ENCODE measurements around the gene MIER3.
A peak's percentile ranks its signal among the peaks of the same experiment; 100 is the strongest.

The MIER3 gene

DNA sequence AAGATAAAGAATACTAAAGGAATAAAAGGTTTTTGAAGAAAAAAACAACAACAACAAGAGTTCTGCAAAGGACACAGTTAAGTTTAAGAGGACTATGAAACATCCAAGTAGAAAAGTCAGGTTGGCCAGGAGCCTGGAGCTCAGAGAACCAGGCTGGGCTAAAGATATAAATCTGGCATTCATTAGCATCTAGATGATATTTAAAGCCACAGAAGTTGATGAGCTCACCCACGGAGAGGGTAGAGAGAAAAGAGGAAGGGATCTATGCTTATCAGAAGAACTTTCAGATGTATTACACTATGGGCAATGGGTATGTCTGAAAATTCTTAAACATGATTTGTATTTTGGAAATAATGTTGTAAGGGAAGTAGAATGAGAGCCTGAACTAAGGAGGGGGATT, 9.9 kb downstream of the MIER3 start:
- Histone ChIP-seq H3K36me3 (ENCODE audit: insufficient read depth, low read length) (peaks cover 22% of the 10 kb centered on the region), H3K4me1 (ENCODE audit: insufficient read depth, low read length) (no peaks in the 10 kb centered on the region)

GRCh38 chr5:56938858-56939257, 13.1 kb downstream of the MIER3 start:
- Histone ChIP-seq H3K9me3 (ENCODE audit: control insufficient read depth, insufficient read depth, low read length) (no peaks in the 10 kb centered on the region), H3K36me3 (ENCODE audit: insufficient read depth, low read length) (peaks cover 36% of the 10 kb centered on the region), H3K9ac (ENCODE audit: low read depth, low read length) (no peak overlapping the region), H3K4me1 (ENCODE audit: insufficient read depth, low read length) (no peaks in the 10 kb centered on the region)

More for the DNA sequence above, 9.9 kb downstream of the MIER3 start:
- no peaks in the 10 kb centered on the region for H3K9me3 ChIP-seq (ENCODE audit: control insufficient read depth, insufficient read depth, low read length)
- no peak overlapping the region for H3K9ac ChIP-seq (ENCODE audit: low read depth, low read length)

DNA sequence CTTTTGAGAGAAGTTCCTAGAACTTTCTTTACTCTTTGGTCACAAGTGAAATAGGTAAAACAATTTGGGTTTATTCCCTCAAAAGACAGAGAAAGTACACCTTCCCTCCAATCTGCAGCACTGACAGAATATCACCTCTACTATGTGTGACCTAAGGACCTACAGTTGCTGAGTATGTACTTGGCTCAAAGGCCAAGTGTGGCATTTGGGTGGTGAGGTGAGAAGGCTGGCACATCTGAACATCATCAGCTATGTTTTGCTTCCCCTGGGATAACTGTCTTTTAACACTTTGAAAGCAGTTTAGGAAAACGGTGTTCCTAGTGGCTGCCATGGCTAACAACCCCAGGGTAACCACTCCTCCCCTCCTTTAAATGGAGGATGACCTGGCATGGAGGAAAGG, 17.6 kb downstream of the MIER3 start:
- H3K9me3 ChIP-seq (ENCODE audit: control insufficient read depth, insufficient read depth, low read length), result no peaks in the 10 kb centered on the region
- no peaks in the 10 kb centered on the region for H3K4me1 ChIP-seq (ENCODE audit: insufficient read depth, low read length)
- no peak overlapping the region for H3K9ac ChIP-seq (ENCODE audit: low read depth, low read length)
- H3K36me3 ChIP-seq (ENCODE audit: insufficient read depth, low read length), result peaks cover 33% of the 10 kb centered on the region

DNA sequence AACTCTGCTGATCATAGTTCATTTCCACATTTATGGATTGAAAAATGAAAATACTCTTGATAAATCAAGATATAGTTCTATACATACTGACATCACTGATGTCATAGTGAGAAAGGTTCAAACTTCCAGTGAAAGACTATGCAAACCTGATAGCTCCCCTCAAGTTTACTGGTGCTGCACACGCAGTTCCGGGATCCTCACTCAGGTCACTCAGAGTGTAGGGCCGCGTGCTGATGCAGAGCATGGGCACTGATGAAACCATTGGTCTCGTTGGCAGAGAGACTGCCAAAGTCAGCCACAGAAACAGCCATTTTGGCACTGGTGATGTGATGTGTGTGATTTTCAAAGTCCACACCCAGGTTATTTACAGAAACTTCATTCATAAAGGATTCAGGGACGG, 29.0 kb downstream of the MIER3 start:
- Histone ChIP-seq H3K36me3 (ENCODE audit: insufficient read depth, low read length) (peaks cover 18% of the 10 kb centered on the region), H3K9me3 (ENCODE audit: control insufficient read depth, insufficient read depth, low read length) (no peaks in the 10 kb centered on the region), H3K9ac (ENCODE audit: low read depth, low read length) (no peak overlapping the region), H3K4me1 (ENCODE audit: insufficient read depth, low read length) (no peaks in the 10 kb centered on the region)

- Histone ChIP-seq H3K9me3 (ENCODE audit: control insufficient read depth, insufficient read depth, low read length) (no peaks in the 10 kb centered on the region), H3K4me1 (ENCODE audit: insufficient read depth, low read length) (no peaks in the 10 kb centered on the region), H3K9ac (ENCODE audit: low read depth, low read length) (no peak overlapping the region), H3K36me3 (ENCODE audit: insufficient read depth, low read length) (peaks cover 14% of the 10 kb centered on the region)
Observed at GRCh38 chr5:56919942-56920662, 31.8 kb downstream of the MIER3 start.

DNA sequence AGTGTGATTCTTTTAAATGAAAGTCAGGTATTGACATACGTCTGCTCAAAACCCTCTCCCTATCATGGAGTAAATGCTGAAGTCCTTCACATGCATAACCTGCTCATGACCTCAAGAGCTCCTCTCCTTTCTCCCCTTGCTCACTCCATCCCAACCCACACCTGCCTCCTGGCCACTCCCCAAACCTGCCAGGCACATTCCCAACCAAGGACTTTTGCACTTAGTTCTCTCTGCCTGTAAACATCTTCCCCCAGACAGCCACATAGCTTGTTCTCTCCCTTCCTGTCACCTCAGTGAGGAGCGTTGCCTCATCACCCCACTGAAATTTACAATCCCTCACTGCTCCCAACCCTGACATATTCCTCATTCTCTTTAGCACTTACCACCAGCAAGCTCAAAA, 33.9 kb downstream of the MIER3 start:
- Histone ChIP-seq H3K9ac (ENCODE audit: low read depth, low read length) (no peak overlapping the region), H3K36me3 (ENCODE audit: insufficient read depth, low read length) (peaks cover 10% of the 10 kb centered on the region), H3K9me3 (ENCODE audit: control insufficient read depth, insufficient read depth, low read length) (no peaks in the 10 kb centered on the region), H3K4me1 (ENCODE audit: insufficient read depth, low read length) (no peaks in the 10 kb centered on the region)

DNA sequence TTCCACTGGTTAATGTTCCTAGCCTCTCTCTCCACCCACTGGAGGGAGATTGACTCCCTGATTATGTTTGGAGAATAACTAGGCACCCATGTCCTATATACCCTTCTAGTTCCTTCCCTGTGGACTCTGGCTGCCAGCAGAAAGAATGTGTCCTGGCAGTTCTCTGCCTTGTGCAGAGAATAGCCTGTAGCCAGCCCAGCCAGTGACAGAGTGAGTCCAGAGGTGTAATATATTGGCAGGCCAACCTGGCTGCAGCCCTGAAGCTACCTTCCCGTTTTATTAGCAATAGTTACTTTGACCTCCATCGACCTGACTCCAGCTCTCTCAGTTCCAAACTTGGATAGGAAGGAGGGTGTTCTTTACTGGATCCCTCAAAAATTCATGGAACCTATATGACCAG, 34.4 kb downstream of the MIER3 start:
- Histone ChIP-seq H3K9me3 (ENCODE audit: control insufficient read depth, insufficient read depth, low read length) (no peaks in the 10 kb centered on the region), H3K9ac (ENCODE audit: low read depth, low read length) (no peak overlapping the region), H3K4me1 (ENCODE audit: insufficient read depth, low read length) (no peaks in the 10 kb centered on the region), H3K36me3 (ENCODE audit: insufficient read depth, low read length) (peaks cover 6% of the 10 kb centered on the region)

- peaks cover 8% of the 10 kb centered on the region; the same call in 1 of the 2 replicates for H3K4me1 ChIP-seq (ENCODE audit: insufficient read depth, low read length)
- no peaks in the 10 kb centered on the region for H3K36me3 ChIP-seq (ENCODE audit: insufficient read depth, low read length)
- H3K9ac ChIP-seq (ENCODE audit: low read depth, low read length), result no peak overlapping the region
- no peaks in the 10 kb centered on the region for H3K9me3 ChIP-seq (ENCODE audit: control insufficient read depth, insufficient read depth, low read length)
Observed at GRCh38 chr5:56914678-56915077, 37.2 kb downstream of the MIER3 start.

DNA sequence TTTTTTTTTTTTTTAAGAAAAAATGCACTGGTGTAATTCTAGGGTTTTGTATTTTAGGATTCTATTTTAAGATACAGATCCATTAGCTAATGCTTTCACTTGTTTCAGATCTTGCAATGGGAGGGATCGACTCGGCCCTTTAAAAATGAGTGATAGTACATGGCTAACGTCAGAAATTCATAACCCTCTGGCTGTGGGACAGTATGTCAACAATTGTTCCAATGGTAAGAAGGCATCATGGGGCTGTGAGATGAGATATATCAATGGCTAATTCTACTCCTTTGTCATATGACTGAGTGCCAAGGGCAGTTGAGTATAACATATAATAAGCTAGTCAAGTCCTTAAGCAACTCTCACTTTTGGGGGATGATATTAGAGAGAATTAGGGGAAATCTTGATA, 38.2 kb downstream of the MIER3 start:
- no peaks in the 10 kb centered on the region for H3K9me3 ChIP-seq (ENCODE audit: control insufficient read depth, insufficient read depth, low read length)
- H3K36me3 ChIP-seq (ENCODE audit: insufficient read depth, low read length), result no peaks in the 10 kb centered on the region
- no peak overlapping the region for H3K9ac ChIP-seq (ENCODE audit: low read depth, low read length)
- H3K4me1 ChIP-seq (ENCODE audit: insufficient read depth, low read length), result peaks cover 8% of the 10 kb centered on the region; the same call in 1 of the 2 replicates

DNA sequence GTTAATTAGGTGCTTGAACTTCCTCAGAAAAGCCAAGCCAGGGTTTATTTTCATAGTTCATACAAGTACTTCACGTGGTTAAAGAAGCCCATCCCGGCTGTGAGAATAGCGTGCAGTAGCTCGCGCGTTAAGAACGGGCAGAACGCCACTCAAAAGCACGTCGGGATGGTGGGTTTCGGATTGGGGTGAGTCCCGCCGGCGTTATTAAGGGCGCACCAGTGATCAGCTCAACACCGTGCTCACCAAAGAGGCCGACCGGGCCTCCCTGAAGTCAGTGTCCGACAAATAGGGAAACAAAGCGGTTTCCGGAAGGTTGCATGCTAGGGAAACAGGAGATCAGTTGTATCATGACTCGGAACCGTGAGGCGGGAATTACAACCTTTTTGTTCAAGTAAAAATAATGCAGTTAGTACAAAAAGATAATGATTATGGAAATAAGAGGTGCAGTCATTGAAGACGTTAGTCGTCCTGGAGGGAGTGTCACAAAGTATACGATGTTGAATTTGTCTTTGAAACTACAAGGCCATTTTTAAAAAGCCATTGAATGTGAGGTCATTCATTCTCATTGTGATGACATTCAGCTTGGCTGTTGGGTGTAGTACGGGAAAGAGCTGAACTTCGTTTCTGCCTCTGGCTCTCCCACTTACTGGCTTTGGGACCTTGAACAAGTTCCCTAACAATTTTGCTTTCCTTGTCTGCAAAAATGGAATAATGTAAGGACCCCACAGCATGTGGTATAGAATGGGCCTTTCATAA, 41.5 kb downstream of the MIER3 start:
- Histone ChIP-seq H3K36me3 (ENCODE audit: insufficient read depth, low read length) (no peaks in the 10 kb centered on the region), H3K4me1 (ENCODE audit: insufficient read depth, low read length) (peaks cover 8% of the 10 kb centered on the region; the same call in 1 of the 2 replicates), H3K9me3 (ENCODE audit: control insufficient read depth, insufficient read depth, low read length) (no peaks in the 10 kb centered on the region), H3K9ac (ENCODE audit: low read depth, low read length) (peak overlapping the region; percentile 98)

GRCh38 chr5:56909294-56910209, 42.4 kb downstream of the MIER3 start, which contains the start of gene SETD9:
SETD9 (plus strand) TSS chr5:56909596; CDS start chr5:56909646, 50 bp downstream.
- no peaks in the 10 kb centered on the region for H3K9me3 ChIP-seq (ENCODE audit: control insufficient read depth, insufficient read depth, low read length)
- H3K36me3 ChIP-seq (ENCODE audit: insufficient read depth, low read length), result no peaks in the 10 kb centered on the region
- peaks cover 8% of the 10 kb centered on the region; the same call in 1 of the 2 replicates for H3K4me1 ChIP-seq (ENCODE audit: insufficient read depth, low read length)
- H3K9ac ChIP-seq (ENCODE audit: low read depth, low read length), result peak within 1 kb of the TSS; percentile 98

DNA sequence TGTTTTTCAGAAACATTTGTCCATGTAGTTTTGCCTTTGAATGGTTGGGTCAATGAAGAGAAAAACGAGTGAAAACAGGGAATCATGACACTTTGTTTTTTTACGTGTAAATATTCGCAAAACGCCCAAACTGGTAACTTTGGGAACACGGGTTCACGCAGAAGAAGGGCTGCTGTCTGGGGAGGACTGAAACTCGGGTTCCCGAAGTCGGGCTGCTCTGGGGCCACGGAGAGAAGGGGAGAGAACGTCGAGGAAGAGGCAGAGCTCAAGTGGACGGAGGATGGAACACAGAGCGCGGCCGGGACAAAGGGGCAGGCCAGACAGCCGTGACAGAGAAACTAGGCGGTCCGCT, 43.0 kb downstream of the MIER3 start:
- H3K4me1 ChIP-seq (ENCODE audit: insufficient read depth, low read length), result peaks cover 8% of the 10 kb centered on the region; the same call in 1 of the 2 replicates
- H3K9me3 ChIP-seq (ENCODE audit: control insufficient read depth, insufficient read depth, low read length), result no peaks in the 10 kb centered on the region
- H3K36me3 ChIP-seq (ENCODE audit: insufficient read depth, low read length), result no peaks in the 10 kb centered on the region
- H3K9ac ChIP-seq (ENCODE audit: low read depth, low read length), result peak overlapping the region; percentile 70

- Histone ChIP-seq H3K4me1 (ENCODE audit: insufficient read depth, low read length) (no peaks in the 10 kb centered on the region), H3K9ac (ENCODE audit: low read depth, low read length) (no peak overlapping the region), H3K36me3 (ENCODE audit: insufficient read depth, low read length) (no peaks in the 10 kb centered on the region; the same call in 1 of the 2 replicates), H3K9me3 (ENCODE audit: control insufficient read depth, insufficient read depth, low read length) (no peaks in the 10 kb centered on the region)
Observed at GRCh38 chr5:56900858-56901578, 50.9 kb downstream of the MIER3 start.

DNA sequence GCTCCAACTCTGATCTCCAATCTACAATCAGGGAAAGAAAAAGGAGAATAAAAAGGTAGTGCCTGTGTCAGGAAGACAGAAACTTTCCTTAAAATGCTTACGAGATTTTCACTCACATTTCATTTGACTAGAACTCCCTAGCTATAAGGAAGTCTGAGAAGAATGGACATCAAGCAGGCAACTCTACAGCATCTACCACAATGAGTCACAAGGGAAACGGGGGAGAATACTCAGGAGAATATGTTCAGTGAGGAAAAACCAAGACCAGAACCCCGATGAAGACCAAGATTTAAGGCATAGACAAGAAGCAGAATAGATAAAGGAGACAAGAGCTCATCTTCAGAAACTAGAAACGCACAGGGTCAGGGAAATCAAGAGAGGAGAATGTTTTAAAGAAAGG, 51.5 kb downstream of the MIER3 start:
- Histone ChIP-seq H3K9ac (ENCODE audit: low read depth, low read length) (no peak overlapping the region), H3K4me1 (ENCODE audit: insufficient read depth, low read length) (no peaks in the 10 kb centered on the region), H3K9me3 (ENCODE audit: control insufficient read depth, insufficient read depth, low read length) (no peaks in the 10 kb centered on the region), H3K36me3 (ENCODE audit: insufficient read depth, low read length) (no peaks in the 10 kb centered on the region; the same call in 1 of the 2 replicates)

All from ES-I3 (cell line).